ENCODE measurements around the gene IL25. TPM values are rescaled to one million over a fixed set of nuclear protein-coding genes. Genes with fewer than 3 reads are reported as not detected.

Gene IL25
- total RNA-seq, 1 experiment from 2014 or later = not detected

- H3K9me2 ChIP-seq (ENCODE audit: insufficient read depth) = no peaks in the 10 kb centered on the region
- H3K36me3 ChIP-seq (ENCODE audit: low read depth) = no peaks in the 10 kb centered on the region
- intact Hi-C loops (cut with micrococcal nuclease; ENCODE audit: unreplicated experiment) = no loop called here
- H3K4me1 ChIP-seq (replicated peaks; ENCODE audit: insufficient read depth) = no peaks in the 10 kb centered on the region
- no peaks in the 10 kb centered on the region for H3F3A ChIP-seq (ENCODE audit: insufficient read depth, low read depth)
- no peak overlapping the region for H3K4me2 ChIP-seq
- no TSS peak for BruUV-seq (replicated peaks)
- DNase-seq = no peak
- no peak for TF ChIP-seq CTCF (conservative IDR thresholded peaks at IDR 0.05)
- no peak for TF ChIP-seq EZH2 (IDR thresholded peaks at IDR 0.05; ENCODE audit: low read depth)
- H3K27ac ChIP-seq = no peak overlapping the region
- POLR2A ChIA-PET (ENCODE audit: unreplicated experiment) = no interaction called here
- H3K9me3 ChIP-seq (ENCODE audit: insufficient read depth, low read depth) = no peaks in the 10 kb centered on the region
- CTCF ChIA-PET = interaction anchor here (0.7 kb wide), 1 partner anchor 282 kb away, joined by 4 read pairs; the partner anchor contains the start of genes ACIN1 and C14orf119
- H3K27me3 ChIP-seq (ENCODE audit: insufficient read depth, low read depth) = peaks cover 66% of the 10 kb centered on the region
- H3K4me3 ChIP-seq = no peak overlapping the region
- no peaks in the 10 kb centered on the region for H3K79me2 ChIP-seq (ENCODE audit: low read depth)
- no peak overlapping the region for H2AFZ ChIP-seq
- H4K20me1 ChIP-seq (ENCODE audit: insufficient read depth) = no peaks in the 10 kb centered on the region
Measured at GRCh38 chr14:23377198-23377550, 4.6 kb downstream of the IL25 start.

GRCh38 chr14:23377573-23378563, 5.3 kb downstream of the IL25 start:
- ChIA-PET POLR2A (ENCODE audit: unreplicated experiment) (no interaction called here), CTCF (interaction anchor here (0.7 kb wide), 1 partner anchor 283 kb away, joined by 4 read pairs; the partner anchor contains the start of genes ACIN1 and C14orf119)
- Histone ChIP-seq H4K20me1 (ENCODE audit: insufficient read depth) (no peaks in the 10 kb centered on the region), H3K27me3 (ENCODE audit: insufficient read depth, low read depth) (peaks cover 71% of the 10 kb centered on the region), H3K9me3 (ENCODE audit: insufficient read depth, low read depth) (no peaks in the 10 kb centered on the region), H3K4me1 (replicated peaks; ENCODE audit: insufficient read depth) (no peaks in the 10 kb centered on the region), H2AFZ (no peak overlapping the region), H3K4me3 (no peak overlapping the region), H3K36me3 (ENCODE audit: low read depth) (no peaks in the 10 kb centered on the region), H3K27ac (no peak overlapping the region), H3K4me2 (no peak overlapping the region), H3K9me2 (ENCODE audit: insufficient read depth) (no peaks in the 10 kb centered on the region), H3F3A (ENCODE audit: insufficient read depth, low read depth) (no peaks in the 10 kb centered on the region), H3K79me2 (ENCODE audit: low read depth) (no peaks in the 10 kb centered on the region)
- intact Hi-C loops (cut with micrococcal nuclease; ENCODE audit: unreplicated experiment) = no loop called here
- BruUV-seq (replicated peaks) = no TSS peak
- no peak for DNase-seq
- TF ChIP-seq EZH2 (IDR thresholded peaks at IDR 0.05; ENCODE audit: low read depth) (no peak), CTCF (conservative IDR thresholded peaks at IDR 0.05) (no peak)

GRCh38 chr14:23378612-23379220, 6.1 kb downstream of the IL25 start:
- intact Hi-C loops (cut with micrococcal nuclease; ENCODE audit: unreplicated experiment) = no loop called here

More at GRCh38 chr14:23378612-23379220, 6.1 kb downstream of the IL25 start:
- TF ChIP-seq CTCF (conservative IDR thresholded peaks at IDR 0.05) = no peak
- TF ChIP-seq EZH2 (IDR thresholded peaks at IDR 0.05; ENCODE audit: low read depth) = no peak
- Histone ChIP-seq H3K79me2 (ENCODE audit: low read depth) (no peaks in the 10 kb centered on the region), H2AFZ (no peak overlapping the region), H3K9me3 (ENCODE audit: insufficient read depth, low read depth) (no peaks in the 10 kb centered on the region), H3F3A (ENCODE audit: insufficient read depth, low read depth) (no peaks in the 10 kb centered on the region), H3K4me3 (no peak overlapping the region), H3K27ac (no peak overlapping the region), H3K27me3 (ENCODE audit: insufficient read depth, low read depth) (peaks cover 77% of the 10 kb centered on the region), H4K20me1 (ENCODE audit: insufficient read depth) (no peaks in the 10 kb centered on the region), H3K4me1 (replicated peaks; ENCODE audit: insufficient read depth) (no peaks in the 10 kb centered on the region), H3K9me2 (ENCODE audit: insufficient read depth) (no peaks in the 10 kb centered on the region), H3K36me3 (ENCODE audit: low read depth) (no peaks in the 10 kb centered on the region), H3K4me2 (no peak overlapping the region)
- DNase-seq = no peak
- POLR2A ChIA-PET (ENCODE audit: unreplicated experiment) = no interaction called here
- CTCF ChIA-PET = no interaction called here
- BruUV-seq (replicated peaks) = no TSS peak
